ENCODE measurements around the gene AEBP2.

- TF ChIP-seq, protein P1, sequence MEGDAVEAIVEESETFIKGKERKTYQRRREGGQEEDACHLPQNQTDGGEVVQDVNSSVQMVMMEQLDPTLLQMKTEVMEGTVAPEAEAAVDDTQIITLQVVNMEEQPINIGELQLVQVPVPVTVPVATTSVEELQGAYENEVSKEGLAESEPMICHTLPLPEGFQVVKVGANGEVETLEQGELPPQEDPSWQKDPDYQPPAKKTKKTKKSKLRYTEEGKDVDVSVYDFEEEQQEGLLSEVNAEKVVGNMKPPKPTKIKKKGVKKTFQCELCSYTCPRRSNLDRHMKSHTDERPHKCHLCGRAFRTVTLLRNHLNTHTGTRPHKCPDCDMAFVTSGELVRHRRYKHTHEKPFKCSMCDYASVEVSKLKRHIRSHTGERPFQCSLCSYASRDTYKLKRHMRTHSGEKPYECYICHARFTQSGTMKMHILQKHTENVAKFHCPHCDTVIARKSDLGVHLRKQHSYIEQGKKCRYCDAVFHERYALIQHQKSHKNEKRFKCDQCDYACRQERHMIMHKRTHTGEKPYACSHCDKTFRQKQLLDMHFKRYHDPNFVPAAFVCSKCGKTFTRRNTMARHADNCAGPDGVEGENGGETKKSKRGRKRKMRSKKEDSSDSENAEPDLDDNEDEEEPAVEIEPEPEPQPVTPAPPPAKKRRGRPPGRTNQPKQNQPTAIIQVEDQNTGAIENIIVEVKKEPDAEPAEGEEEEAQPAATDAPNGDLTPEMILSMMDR (IDR thresholded peaks at IDR 0.05) = no peak
- TF ChIP-seq ZFX (IDR thresholded peaks at IDR 0.05; ENCODE audit: borderline replicate concordance) = no peak
These were observed 4.8 kb downstream of the AEBP2 start for GRCh38 chr12:19444097-19444496.
